Subcutaneous adipose tissue (tissue), 4 donors: ENCODE results near the gene ZNF566. TPM values are rescaled to one million over a fixed set of nuclear protein-coding genes. Genes with fewer than 3 reads are reported as not detected.

Experiments
- CTCF ChIP-seq: fragments of 450-650 bp; IDR thresholded peaks from one replicate; pipeline ENCODE4 v1.5.1; 2016; ENCODE audit warnings: low read depth, mild to moderate bottlenecking, control low read depth, antibody characterized with exemption, moderate library complexity
- total RNA-seq, 4 donors: library from RNA; depleted of rRNA; stranded (reverse); fragments of >200 nt; gene quantifications; one replicate each; pipeline ENCODE4 v1.1.0, GENCODE V29; 2016

Gene ZNF566
- total RNA-seq, 4 donors from 2014 or later = 9.9 to 22.4 (median 13.8) TPM

- TF ChIP-seq CTCF = no peak
Measured at GRCh38 chr19:36514012-36514612, 24.8 kb upstream of the ZNF566 start.

DNA sequence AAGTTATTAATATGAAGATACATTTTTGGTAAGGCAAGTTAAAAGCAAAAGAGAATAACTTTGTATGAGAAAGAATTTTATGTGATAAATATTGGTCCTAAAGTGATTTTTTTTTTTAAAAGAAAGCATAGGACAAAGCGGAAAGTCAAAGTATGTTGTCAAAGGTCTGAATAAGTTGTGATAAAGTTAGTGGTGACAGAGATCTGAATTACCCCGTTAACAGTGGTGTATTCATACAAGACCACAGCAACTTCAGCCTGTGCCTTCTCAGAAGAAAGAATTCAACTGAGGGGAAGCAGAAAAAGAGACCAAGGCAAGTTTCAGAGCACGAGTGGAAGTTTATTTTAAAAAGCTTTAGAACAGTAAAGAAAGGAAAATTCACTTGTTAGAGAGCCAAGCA is 19.0 kb upstream of the ZNF566 start:
- no peak for TF ChIP-seq CTCF

DNA sequence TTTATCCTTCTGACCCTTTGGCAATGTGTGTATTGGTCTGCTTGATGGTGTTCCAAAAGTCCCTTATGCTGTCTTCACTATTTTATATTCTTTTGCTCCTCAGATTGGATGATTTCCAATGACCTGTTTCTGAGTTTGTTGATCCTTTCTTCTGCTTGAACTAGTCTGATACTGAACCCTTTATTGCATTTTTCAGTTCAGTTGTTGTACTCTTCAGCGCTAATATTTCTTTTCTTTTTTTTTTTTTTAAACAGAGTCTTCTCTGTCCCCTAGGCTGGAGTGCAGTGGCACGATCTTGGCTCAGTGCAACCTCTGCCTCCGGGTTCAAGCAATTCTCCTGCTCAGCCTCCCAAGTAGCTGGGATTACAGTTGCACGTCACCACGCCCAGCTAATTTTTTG is 12.6 kb upstream of the ZNF566 start:
- no peak for TF ChIP-seq CTCF

- TF ChIP-seq CTCF = no peak
Measured at GRCh38 chr19:36497001-36497400, 7.6 kb upstream of the ZNF566 start.

GRCh38 chr19:36489920-36490415 is 607 bp upstream of the ZNF566 start:
- no peak for TF ChIP-seq CTCF

DNA sequence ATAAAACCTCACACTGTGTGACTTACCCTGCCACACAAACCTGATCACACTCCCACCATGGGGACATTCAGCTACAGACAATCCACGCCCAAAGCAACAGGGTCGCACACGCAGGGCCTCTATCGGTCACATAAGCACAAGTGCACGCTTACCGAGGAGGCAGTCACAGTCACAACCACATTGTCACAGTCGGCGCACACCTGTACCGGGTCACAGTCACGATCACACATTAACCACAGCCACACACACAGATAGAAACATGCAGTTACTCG is 579 bp downstream of the ZNF566 start:
- no peak for TF ChIP-seq CTCF

- TF ChIP-seq CTCF = no peak
Measured at GRCh38 chr19:36488118-36488845, 1.1 kb downstream of the ZNF566 start.
